Panc1 (cell line): ENCODE data around the gene HYLS1. TPM values are rescaled to one million over a fixed set of nuclear protein-coding genes. Genes with fewer than 3 reads are reported as not detected.

Experiments
- ATAC-seq: fragments of 200-7000 bp; cut with Tn5 transposase; 2 replicates; pipeline ENCODE4 v1.9.1; 2020; ENCODE audit warnings: mild to moderate bottlenecking, moderate library complexity
- BruUV-seq: library from RNA; stranded (reverse); fragments of 400-500 nt; replicated peaks from 2 replicates; lab custom pipeline; 2021; lab: Mats Ljungman, UMichigan
- CTCF ChIA-PET: fragments of 300-600 bp; sonication (Branson Sonifier 250); formaldehyde crosslinking; loops from one replicate; lab custom pipeline; 2022; ENCODE audit warnings: antibody characterized with exemption; lab: Charles Lee
- POLR2A ChIA-PET: fragments of 300-600 bp; sonication (Branson Sonifier 250); formaldehyde crosslinking; loops from one replicate; lab custom pipeline; 2022; ENCODE audit warnings: antibody characterized with exemption; lab: Charles Lee
- DNase-seq: peaks from one replicate; pipeline ENCODE4 v3.0.0-alpha.2; 2010; ENCODE audit warnings: low read depth, low spot score
- H3K27ac ChIP-seq: 2 replicates; pipeline ENCODE4 v1.5.1; 2011; ENCODE audit warnings: mild to moderate bottlenecking, low read length, inconsistent platforms
- H3K27me3 ChIP-seq: fragments of 200-500 bp; sonication (Bioruptor generic); 2 replicates; pipeline ENCODE4 v1.6.0; 2014; ENCODE audit warnings: low read length, inconsistent platforms; ENCODE audit not compliant: control insufficient read depth, insufficient read depth
- H3K36me3 ChIP-seq: fragments of 200-500 bp; sonication (Bioruptor generic); 2 replicates; pipeline ENCODE4 v1.5.1; 2014; ENCODE audit warnings: inconsistent platforms, mild to moderate bottlenecking, low read length, moderate library complexity; ENCODE audit not compliant: control insufficient read depth, insufficient read depth
- H3K4me1 ChIP-seq: 2 replicates; pipeline ENCODE4 v1.5.1; 2011; ENCODE audit warnings: inconsistent platforms, mild to moderate bottlenecking, low read length, moderate library complexity; ENCODE audit not compliant: control insufficient read depth, insufficient read depth
- H3K4me3 ChIP-seq, 2 experiments: 2 replicates each; pipeline ENCODE4 v1.5.1; 2011 to 2012; ENCODE audit warnings: low read depth in 2 of 2, low read length in 2 of 2, mild to moderate bottlenecking in 2 of 2, inconsistent platforms in 1 of 2, moderate library complexity in 1 of 2
- H3K9me3 ChIP-seq: fragments of 200-500 bp; sonication (Bioruptor generic); 2 replicates; pipeline ENCODE4 v1.5.1; 2014; ENCODE audit warnings: low read depth, mild to moderate bottlenecking, inconsistent platforms, low read length, moderate library complexity; ENCODE audit not compliant: control insufficient read depth, insufficient read depth
- POLR2AphosphoS5 ChIP-seq: IDR thresholded peaks from 2 replicates; pipeline ENCODE4 v1.6.1; 2012; ENCODE audit warnings: mild to moderate bottlenecking, low read depth, low read length, moderate library complexity
- SIN3A ChIP-seq: IDR thresholded peaks from 2 replicates; pipeline ENCODE4 v1.6.1; 2012; ENCODE audit warnings: low read depth, mild to moderate bottlenecking, low read length, moderate library complexity, borderline replicate concordance; ENCODE audit not compliant: insufficient read depth
- TCF7L2 ChIP-seq: IDR thresholded peaks from 2 replicates; pipeline ENCODE4 v1.6.1; 2011; ENCODE audit warnings: mild to moderate bottlenecking, low read depth, low read length, inconsistent platforms
- in situ Hi-C: cut with HindIII; loops from 2 replicates; pipeline ENCODE4 v1.10.0; 2016; ENCODE audit warnings: low sequenced_read_pairs, low pct_unique_long_range_greater_than_20kb
- intact Hi-C: fragments of 100-400 bp; cut with micrococcal nuclease; formaldehyde crosslinking; loops from one replicate; pipeline ENCODE4 v1.10.0; 2022; ENCODE audit not compliant: unreplicated experiment
- total RNA-seq: library from RNA; stranded (reverse); gene quantifications from one replicate; pipeline ENCODE4 v1.2.1, GENCODE V29; 2021; ENCODE audit not compliant: unreplicated experiment
- TF ChIP-seq, protein P1 (sequence below): fragments of 450-650 bp; IDR thresholded peaks from 2 replicates; pipeline ENCODE4 v1.5.1; 2017; ENCODE audit warnings: mild to moderate bottlenecking
- TF ChIP-seq, protein P2 (sequence below), 2 experiments: IDR thresholded peaks; 2 replicates each; pipeline ENCODE4 v1.6.1; 2011 to 2012; ENCODE audit warnings: low read depth in 2 of 2, control low read depth in 1 of 2, low read length in 1 of 2, mild to moderate bottlenecking in 1 of 2, moderate library complexity in 1 of 2; ENCODE audit not compliant: insufficient read depth in 1 of 2

HYLS1 gene
- total RNA-seq, 1 experiment from 2014 or later, result 32.2 TPM

DNA sequence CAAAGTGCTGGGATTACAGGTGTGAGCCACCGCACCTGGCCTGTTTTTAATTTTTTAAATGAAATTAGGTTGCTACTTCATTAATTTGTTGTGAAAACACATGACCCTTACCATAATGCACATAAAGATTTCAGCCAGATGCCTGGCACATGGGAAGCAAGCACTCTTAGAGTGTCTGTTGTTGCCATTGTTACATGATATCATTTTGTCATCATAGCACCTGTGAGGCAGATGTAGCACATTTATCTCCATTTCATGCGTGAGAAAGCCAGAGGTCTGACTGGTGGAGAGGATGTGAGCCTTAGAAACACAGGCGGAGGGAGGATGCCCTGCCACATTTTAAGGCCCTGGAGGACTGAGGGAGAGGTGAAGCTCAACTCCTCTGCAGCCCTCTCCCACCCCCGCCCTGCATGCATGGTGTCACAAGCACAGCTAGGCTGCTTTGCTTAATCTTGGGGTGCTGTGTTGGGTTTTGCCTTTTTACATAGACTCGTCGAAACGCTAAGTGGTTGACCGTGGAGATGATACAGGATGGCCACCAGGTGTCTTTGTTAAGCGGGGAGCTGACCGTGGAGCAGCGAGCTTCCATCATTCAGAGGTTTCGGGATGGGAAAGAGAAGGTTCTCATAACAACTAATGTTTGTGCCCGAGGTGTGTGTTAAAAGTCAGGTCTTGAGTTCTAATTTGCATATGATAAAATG lies 30.8 kb downstream of the HYLS1 start:
- no peak for ATAC-seq
- Histone ChIP-seq H3K27me3 (peaks cover 25% of the 10 kb centered on the region), H3K36me3 (no peaks in the 10 kb centered on the region), H3K4me3 (no peak overlapping the region), H3K4me1 (no peaks in the 10 kb centered on the region), H3K9me3 (no peaks in the 10 kb centered on the region), H3K27ac (no peak overlapping the region)
- no TSS peak for BruUV-seq
- CTCF ChIA-PET, result no interaction called here
- POLR2A ChIA-PET, result no interaction called here
- intact Hi-C loops, result no loop called here
- no peak for DNase-seq
- in situ Hi-C loops, result loop anchor here (25.0 kb wide), 1 partner anchor 169 kb away; no protein-coding TSS in a partner anchor
- TF ChIP-seq POLR2AphosphoS5 (no peak), SIN3A (no peak), TCF7L2 (no peak)
- TF ChIP-seq, protein P1, sequence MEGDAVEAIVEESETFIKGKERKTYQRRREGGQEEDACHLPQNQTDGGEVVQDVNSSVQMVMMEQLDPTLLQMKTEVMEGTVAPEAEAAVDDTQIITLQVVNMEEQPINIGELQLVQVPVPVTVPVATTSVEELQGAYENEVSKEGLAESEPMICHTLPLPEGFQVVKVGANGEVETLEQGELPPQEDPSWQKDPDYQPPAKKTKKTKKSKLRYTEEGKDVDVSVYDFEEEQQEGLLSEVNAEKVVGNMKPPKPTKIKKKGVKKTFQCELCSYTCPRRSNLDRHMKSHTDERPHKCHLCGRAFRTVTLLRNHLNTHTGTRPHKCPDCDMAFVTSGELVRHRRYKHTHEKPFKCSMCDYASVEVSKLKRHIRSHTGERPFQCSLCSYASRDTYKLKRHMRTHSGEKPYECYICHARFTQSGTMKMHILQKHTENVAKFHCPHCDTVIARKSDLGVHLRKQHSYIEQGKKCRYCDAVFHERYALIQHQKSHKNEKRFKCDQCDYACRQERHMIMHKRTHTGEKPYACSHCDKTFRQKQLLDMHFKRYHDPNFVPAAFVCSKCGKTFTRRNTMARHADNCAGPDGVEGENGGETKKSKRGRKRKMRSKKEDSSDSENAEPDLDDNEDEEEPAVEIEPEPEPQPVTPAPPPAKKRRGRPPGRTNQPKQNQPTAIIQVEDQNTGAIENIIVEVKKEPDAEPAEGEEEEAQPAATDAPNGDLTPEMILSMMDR, result no peak
- TF ChIP-seq, protein P2, sequence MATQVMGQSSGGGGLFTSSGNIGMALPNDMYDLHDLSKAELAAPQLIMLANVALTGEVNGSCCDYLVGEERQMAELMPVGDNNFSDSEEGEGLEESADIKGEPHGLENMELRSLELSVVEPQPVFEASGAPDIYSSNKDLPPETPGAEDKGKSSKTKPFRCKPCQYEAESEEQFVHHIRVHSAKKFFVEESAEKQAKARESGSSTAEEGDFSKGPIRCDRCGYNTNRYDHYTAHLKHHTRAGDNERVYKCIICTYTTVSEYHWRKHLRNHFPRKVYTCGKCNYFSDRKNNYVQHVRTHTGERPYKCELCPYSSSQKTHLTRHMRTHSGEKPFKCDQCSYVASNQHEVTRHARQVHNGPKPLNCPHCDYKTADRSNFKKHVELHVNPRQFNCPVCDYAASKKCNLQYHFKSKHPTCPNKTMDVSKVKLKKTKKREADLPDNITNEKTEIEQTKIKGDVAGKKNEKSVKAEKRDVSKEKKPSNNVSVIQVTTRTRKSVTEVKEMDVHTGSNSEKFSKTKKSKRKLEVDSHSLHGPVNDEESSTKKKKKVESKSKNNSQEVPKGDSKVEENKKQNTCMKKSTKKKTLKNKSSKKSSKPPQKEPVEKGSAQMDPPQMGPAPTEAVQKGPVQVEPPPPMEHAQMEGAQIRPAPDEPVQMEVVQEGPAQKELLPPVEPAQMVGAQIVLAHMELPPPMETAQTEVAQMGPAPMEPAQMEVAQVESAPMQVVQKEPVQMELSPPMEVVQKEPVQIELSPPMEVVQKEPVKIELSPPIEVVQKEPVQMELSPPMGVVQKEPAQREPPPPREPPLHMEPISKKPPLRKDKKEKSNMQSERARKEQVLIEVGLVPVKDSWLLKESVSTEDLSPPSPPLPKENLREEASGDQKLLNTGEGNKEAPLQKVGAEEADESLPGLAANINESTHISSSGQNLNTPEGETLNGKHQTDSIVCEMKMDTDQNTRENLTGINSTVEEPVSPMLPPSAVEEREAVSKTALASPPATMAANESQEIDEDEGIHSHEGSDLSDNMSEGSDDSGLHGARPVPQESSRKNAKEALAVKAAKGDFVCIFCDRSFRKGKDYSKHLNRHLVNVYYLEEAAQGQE (IDR thresholded peaks at IDR 0.05; ENCODE audit: insufficient read depth in 1 of 2, low read depth in 2 of 2, low read length in 1 of 2), result no peak

DNA sequence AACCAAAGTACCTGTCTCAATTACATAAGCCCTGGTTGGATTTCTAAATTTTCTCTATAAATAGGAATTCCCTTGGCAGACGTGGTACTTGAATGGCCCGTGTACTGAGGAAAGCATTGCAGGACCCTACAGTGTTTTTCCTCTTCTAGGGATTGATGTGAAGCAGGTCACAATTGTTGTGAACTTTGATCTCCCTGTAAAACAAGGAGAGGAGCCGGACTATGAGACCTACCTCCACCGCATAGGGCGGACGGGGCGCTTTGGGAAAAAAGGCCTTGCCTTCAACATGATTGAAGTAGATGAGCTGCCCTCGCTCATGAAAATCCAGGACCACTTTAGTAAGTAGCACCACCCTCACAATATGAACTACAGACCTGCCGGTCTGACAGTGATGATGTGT lies 33.6 kb downstream of the HYLS1 start:
- TF ChIP-seq, protein P1, result no peak
- TF ChIP-seq SIN3A, result no peak
- TF ChIP-seq POLR2AphosphoS5, result no peak
- TF ChIP-seq, protein P2 (IDR thresholded peaks at IDR 0.05; ENCODE audit: insufficient read depth in 1 of 2, low read depth in 2 of 2, low read length in 1 of 2), result no peak
- TF ChIP-seq TCF7L2, result no peak
- Histone ChIP-seq H3K27ac (no peak overlapping the region), H3K4me1 (no peaks in the 10 kb centered on the region), H3K27me3 (peaks cover 18% of the 10 kb centered on the region), H3K9me3 (no peaks in the 10 kb centered on the region), H3K4me3 (no peak overlapping the region), H3K36me3 (no peaks in the 10 kb centered on the region)
- ATAC-seq, result no peak
- DNase-seq, result no peak
- POLR2A ChIA-PET, result interaction anchor here (0.5 kb wide), 1 partner anchor 219 kb away, joined by 7 read pairs; no protein-coding TSS in a partner anchor
- intact Hi-C loops, result no loop called here
- BruUV-seq, result no TSS peak
- CTCF ChIA-PET, result interaction anchor here (0.9 kb wide), 1 partner anchor 273 kb away, joined by 3 read pairs; no protein-coding TSS in a partner anchor
- in situ Hi-C loops, result loop anchor here (25.0 kb wide), 1 partner anchor 166 kb away; no protein-coding TSS in a partner anchor
